ENCODE data around the gene TMEM273.

DNA sequence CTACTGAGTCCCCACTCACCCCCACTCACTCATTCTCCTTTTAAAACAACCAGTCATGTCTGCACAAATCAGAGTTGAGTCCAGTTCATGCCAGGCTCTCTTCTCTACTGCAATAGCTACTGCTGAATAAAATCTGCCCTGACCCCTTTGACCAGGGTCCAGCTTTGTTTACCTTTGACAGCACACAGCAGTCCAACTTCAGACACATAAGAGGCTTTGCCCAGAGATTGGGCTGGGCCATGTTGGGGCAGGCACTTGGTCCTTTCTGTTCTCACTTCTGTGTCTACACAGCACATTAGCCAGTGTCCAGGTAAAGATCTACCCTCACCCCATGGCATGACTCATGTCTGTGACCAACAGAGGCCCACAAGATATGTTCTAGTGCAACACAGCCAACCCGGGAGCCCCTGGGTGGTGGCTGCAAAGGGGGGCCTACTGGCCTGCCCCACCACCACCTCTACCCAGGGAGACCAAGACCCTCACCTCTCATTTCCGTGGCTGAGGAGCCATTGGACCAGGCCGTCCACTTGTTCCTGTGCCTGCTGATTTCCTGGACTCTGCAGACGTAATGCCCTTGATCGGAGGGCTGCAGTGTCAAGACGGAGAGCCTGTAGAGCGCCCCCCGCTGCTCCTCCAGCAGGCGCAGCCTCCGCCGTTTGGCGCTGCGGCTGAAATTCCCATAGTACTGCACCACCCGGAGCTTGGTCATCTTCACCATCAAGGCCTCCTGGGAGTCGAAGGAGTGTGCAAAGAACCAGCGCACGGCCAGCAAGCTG is 80.9 kb downstream of the TMEM273 start:
- TF ChIP-seq, protein P1, sequence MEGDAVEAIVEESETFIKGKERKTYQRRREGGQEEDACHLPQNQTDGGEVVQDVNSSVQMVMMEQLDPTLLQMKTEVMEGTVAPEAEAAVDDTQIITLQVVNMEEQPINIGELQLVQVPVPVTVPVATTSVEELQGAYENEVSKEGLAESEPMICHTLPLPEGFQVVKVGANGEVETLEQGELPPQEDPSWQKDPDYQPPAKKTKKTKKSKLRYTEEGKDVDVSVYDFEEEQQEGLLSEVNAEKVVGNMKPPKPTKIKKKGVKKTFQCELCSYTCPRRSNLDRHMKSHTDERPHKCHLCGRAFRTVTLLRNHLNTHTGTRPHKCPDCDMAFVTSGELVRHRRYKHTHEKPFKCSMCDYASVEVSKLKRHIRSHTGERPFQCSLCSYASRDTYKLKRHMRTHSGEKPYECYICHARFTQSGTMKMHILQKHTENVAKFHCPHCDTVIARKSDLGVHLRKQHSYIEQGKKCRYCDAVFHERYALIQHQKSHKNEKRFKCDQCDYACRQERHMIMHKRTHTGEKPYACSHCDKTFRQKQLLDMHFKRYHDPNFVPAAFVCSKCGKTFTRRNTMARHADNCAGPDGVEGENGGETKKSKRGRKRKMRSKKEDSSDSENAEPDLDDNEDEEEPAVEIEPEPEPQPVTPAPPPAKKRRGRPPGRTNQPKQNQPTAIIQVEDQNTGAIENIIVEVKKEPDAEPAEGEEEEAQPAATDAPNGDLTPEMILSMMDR (IDR thresholded peaks at IDR 0.05), result no peak
- TF ChIP-seq POLR2A (IDR thresholded peaks at IDR 0.05), result no peak
